RKO (cell line): ENCODE data around the gene GRM8.
A peak's percentile ranks its signal among the peaks of the same experiment; 100 is the strongest.

ENCODE experiments used
- DNase-seq: peaks from one replicate; pipeline ENCODE4 v3.0.0-alpha.2; 2016; ENCODE audit warnings: low spot score

The GRM8 gene

DNA sequence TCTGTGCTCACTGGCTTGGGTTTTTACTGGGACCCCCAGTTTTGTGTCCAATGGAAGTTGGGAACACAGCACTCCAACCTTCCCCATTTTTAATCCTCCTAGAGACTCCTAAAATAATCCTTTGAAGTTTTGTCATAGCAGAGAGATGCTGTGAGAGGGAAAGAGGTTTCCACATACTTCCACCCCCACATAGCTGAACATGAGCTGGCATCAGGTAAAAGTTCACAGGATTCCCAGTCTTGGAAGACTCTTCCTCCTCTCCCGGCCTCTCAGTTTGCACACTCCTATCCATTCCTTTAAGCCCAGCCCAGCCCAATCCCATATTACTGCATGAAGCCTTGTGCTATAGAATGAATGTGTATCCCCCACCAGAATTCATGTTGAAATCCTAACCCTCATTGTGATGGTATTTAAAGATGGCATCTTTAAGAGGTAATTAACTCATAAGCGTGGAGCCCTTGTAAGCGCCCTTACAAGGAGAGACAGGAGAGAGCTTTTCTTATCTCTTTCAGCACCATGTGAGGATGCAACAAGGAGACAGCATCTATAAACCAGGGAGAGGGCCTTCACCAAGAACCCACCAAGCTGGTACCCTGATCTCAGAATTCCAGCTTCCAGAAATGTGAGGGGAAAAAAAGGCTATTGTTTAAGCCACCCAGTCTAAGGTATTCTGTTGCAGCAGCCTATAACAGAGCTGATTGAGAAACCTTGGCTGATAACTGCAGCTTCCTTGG, 22.4 kb downstream of the GRM8 start:
- no peak for DNase-seq

- no peak for DNase-seq
Observed at GRCh38 chr7:127226685-127227374, 25.9 kb downstream of the GRM8 start.

DNA sequence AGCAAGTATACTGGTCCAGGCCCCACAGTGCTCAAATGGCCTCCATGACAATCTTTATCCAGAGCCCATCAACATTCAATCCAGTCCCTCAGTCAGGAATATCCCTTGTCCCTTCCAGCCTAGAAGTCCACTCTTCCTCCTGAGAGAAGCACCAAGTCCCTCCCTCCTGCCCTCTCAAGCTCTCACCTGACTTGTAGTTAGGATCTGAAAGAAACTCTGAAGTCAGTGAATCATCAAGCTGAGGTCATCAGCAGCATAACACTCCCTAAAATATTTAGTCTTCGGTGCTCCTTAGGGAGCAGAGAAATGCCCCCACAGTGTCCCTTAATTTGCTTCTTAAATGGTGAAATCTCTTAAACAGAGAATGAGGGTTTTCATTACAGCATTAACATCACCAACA, 31.0 kb downstream of the GRM8 start:
- no peak for DNase-seq

- DNase-seq: no peak
Observed at GRCh38 chr7:127214956-127215718, 37.6 kb downstream of the GRM8 start.

DNA sequence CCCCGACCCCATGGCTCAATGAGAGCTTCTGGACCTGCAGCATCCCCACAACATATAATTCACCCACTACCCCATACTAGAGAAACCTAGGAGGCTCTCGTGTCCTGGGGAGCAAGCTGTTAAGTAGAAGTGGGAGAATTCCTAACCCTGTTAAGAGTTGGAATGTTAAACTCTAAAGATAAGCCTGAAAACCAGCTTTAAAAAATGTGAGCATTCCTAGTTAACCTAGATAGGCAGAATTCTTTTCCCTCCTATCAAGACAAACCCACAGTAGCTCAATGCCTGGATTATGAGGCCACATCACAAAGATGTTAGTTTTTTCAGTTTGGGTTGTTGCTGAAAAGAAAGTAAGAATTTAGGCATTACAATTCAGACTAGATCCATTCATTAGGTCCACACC, 42.9 kb downstream of the GRM8 start:
- no peak for DNase-seq

GRCh38 chr7:127208860-127209259, 43.9 kb downstream of the GRM8 start:
- DNase-seq: no peak

- no peak for DNase-seq
Observed at GRCh38 chr7:127208351-127208750, 44.4 kb downstream of the GRM8 start.

GRCh38 chr7:127207806-127208205, 44.9 kb downstream of the GRM8 start:
- no peak for DNase-seq

DNA sequence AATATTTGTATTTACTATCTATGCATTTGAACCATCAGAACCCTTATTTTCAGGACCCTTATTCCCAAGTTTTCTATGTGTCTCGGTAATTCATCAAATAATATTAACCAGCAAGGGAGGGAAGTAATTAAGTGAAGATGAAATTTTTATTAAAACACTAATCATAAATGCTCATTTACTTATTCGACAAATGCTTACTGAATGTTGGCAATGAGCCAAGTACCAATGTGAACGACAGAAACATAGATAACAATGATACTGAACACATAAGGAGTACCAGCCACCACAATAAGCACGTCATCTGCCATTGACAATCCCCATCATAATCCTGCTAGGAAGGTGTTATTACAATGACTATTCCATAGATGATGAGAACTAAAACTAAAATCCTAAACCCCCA, 45.5 kb downstream of the GRM8 start:
- no peak for DNase-seq

GRCh38 chr7:127194571-127194970, 58.2 kb downstream of the GRM8 start:
- DNase-seq: no peak

GRCh38 chr7:127189886-127190285, 62.9 kb downstream of the GRM8 start:
- no peak for DNase-seq

GRCh38 chr7:127189074-127189473, 63.7 kb downstream of the GRM8 start:
- DNase-seq: no peak

DNA sequence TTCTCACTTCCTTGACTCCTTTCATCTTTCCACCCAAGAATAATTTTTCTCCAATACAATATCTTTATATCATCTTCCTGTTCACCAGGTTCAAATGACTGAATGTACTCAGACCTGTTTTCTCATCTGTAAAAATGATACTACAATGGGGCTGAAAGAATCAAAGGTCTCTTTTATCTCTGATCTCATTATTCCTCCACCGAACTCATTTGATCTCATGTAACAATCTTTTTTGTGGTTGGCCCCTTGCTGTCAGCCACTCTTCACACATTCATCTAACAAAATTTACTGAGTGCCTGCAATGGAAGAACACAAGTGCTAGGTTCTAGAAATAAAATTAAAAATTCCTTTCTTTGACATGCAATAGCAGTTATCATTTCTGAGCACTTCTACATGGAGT, 65.0 kb downstream of the GRM8 start:
- no peak for DNase-seq

DNA sequence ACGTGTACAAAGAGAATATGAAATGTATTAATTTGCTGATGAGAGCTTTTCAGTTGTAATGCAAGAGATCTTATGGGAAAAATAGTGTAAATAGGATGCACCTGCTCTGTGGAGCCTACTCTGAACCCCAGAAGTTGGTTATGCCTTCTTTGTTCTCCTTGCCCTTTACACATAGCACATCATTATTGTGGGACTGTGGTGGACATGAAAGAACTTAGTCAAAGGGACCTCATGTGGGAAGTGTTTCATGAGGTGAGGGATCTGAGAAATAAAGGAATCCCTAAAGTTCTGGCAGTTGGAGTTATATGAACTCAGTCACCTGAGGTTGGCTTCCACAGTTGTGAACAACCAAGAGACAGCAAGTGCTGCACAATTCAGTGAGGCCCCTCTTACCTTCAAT, 66.1 kb downstream of the GRM8 start:
- DNase-seq: no peak

DNA sequence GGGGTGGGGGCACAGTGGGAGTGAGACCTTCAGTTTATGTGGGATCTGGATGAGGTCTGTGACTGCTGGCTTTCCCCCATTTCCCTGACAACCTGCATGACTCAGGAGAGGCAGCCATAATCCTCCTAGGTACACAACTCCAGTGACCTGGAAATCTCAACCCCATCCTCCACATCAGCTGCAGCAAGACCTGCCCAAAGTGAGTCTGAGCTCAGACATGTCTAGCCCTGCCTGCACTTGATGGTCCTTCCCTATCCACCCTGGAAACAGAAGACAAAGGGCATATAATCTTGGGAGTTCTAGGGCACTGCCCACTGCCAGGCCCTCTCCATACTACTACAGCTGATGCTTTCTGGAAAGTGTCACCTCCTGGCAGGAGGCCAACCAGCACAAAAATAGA, 75.6 kb downstream of the GRM8 start:
- no peak for DNase-seq

DNA sequence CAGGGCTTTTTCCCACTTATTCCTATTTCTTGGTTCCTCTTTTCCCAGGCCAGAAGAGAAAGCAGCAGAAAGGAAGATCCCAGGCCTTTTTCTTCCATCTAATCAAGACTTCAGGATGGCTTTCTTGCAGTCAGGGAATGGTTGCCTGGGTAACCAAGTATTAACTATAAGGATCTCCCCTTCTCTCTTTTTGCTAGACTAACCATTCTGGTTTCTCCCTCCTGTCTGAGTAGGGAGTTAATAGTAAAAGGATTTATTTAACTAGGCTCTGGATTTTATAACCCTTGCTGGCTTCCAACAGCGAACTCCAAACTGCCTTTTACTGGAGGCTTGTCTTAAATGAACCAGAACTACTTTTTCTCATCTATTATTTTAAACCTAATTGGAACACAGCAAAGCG, 90.4 kb downstream of the GRM8 start:
- DNase-seq: no peak

GRCh38 chr7:127158659-127159058, 94.1 kb downstream of the GRM8 start:
- peak; percentile 33 for DNase-seq

GRCh38 chr7:127154958-127155357, 97.8 kb downstream of the GRM8 start:
- no peak for DNase-seq

DNA sequence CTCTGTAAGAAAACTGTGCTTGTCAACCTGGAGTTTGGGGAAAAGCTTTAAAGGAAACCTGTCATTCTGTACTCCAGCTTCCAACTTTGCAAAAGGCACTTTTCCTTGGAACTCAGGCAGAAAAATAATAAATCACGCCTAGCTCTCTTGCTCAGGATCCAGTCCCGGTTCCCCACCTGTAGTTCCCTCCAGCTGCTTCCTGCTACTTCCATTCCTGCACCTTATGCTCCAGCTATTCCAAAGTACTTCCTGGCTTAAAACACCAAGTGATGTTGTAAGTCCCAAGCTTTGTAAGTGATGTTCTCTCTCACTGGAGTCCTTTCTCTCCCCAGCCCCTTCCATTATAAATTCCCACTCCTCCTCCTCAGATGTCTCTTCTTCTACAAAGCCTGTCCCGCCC, 98.6 kb downstream of the GRM8 start:
- no peak for DNase-seq

- no peak for DNase-seq
Observed at GRCh38 chr7:127153315-127153714, 99.4 kb downstream of the GRM8 start.

DNA sequence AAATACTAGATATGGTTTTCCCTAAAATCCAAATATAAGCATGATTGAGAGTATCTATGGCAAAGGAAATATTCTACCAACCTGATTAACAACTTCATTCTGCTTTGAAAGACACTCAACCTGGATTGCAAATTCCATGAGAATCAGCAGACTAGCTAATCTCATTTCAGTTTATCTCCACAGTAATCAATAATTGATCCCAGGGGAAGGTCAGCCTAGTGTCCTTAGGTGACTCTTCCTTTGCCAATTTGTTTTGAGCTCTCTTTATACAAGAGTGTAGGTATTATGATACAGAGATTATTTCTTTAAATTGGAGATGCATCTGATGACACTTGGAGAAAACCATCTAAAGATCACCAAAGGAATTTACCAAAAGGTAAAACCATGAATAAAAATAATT, 100.3 kb downstream of the GRM8 start:
- DNase-seq: no peak

GRCh38 chr7:127151379-127151778, 101.4 kb downstream of the GRM8 start:
- no peak for DNase-seq

DNA sequence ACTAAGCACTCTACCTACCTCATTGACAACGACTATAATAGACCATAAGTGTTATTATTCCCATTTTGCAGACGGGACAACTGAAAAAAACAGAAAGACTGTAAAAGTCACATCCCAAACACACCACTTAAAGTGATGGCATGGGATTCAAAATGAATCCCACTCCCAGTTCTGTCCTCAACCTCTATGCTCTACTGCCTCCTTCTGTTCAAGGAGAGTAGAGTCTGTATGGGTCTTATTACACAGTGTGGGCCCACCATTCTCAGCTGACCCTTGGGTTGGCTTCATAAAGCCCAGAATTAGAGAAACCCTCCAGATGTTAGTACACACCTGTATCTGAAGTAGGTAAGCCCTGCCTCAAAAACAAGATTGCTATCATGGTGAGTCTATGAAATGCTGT, 102.2 kb downstream of the GRM8 start:
- DNase-seq: no peak
